ENCODE data around the gene SCUBE2. TPM values are rescaled to one million over a fixed set of nuclear protein-coding genes. Genes with fewer than 3 reads are reported as not detected.
A peak's percentile ranks its signal among the peaks of the same experiment; 100 is the strongest.
"Not testable (repeated sequence)": the region's sequence is repeated elsewhere in the genome, so short reads cannot be mapped to it uniquely, and the experiment has no call there.

SCUBE2 gene
- total RNA-seq, 2 experiments from 2014 or later = not detected

- peak; percentile 99 for ATAC-seq
- CTCF ChIA-PET = interaction anchor here (0.8 kb wide), 1 partner anchor 154 kb away, joined by 3 read pairs; no protein-coding TSS in a partner anchor
- Mint-ChIP-seq H3K4me3 (no peak overlapping the region), H3K36me3 (ENCODE audit: low read depth) (no peaks in the 10 kb centered on the region), H3K9me3 (ENCODE audit: low read depth) (no peaks in the 10 kb centered on the region), H3K4me1 (peaks cover 5% of the 10 kb centered on the region), H3K27ac (no peak overlapping the region), H3K27me3 (peaks cover 9% of the 10 kb centered on the region)
- DNase-seq = peak; percentile 38
- POLR2A ChIA-PET = no interaction called here
- intact Hi-C loops (cut with DNase I, micrococcal nuclease) = no loop called here
These were observed 107.8 kb downstream of the SCUBE2 start for GRCh38 chr11:8983552-8983951.

GRCh38 chr11:8980485-8980884 lies 110.9 kb downstream of the SCUBE2 start:
- POLR2A ChIA-PET = no interaction called here
- intact Hi-C loops (cut with DNase I, micrococcal nuclease) = no loop called here
- no peaks in the 10 kb centered on the region for H3K36me3 Mint-ChIP-seq (ENCODE audit: low read depth)

GRCh38 chr11:8979365-8979764 lies 112.0 kb downstream of the SCUBE2 start:
- CTCF ChIA-PET; H3K27ac Mint-ChIP-seq; H3K4me3 Mint-ChIP-seq; H3K9me3 Mint-ChIP-seq (ENCODE audit: low read depth); intact Hi-C loops (cut with DNase I, micrococcal nuclease); ATAC-seq; DNase-seq; H3K4me1 Mint-ChIP-seq; H3K36me3 Mint-ChIP-seq (ENCODE audit: low read depth); H3K27me3 Mint-ChIP-seq; POLR2A ChIA-PET: not testable (repeated sequence)

More at GRCh38 chr11:8980485-8980884, 110.9 kb downstream of the SCUBE2 start:
- Mint-ChIP-seq H3K9me3 (ENCODE audit: low read depth) (no peaks in the 10 kb centered on the region), H3K27me3 (peaks cover 2% of the 10 kb centered on the region), H3K27ac (no peak overlapping the region), H3K4me1 (peaks cover 5% of the 10 kb centered on the region), H3K4me3 (no peak overlapping the region)
- ATAC-seq (no peak), DNase-seq (no peak)
- CTCF ChIA-PET = interaction anchor here (0.5 kb wide), 1 partner anchor 318 kb away, joined by 3 read pairs; no protein-coding TSS in a partner anchor

GRCh38 chr11:8973121-8973520 lies 118.3 kb downstream of the SCUBE2 start:
- no peak for ATAC-seq
- H3K27me3 Mint-ChIP-seq = no peaks in the 10 kb centered on the region
- H3K27ac Mint-ChIP-seq = no peak overlapping the region
- intact Hi-C loops (cut with DNase I, micrococcal nuclease) = no loop called here
- H3K36me3 Mint-ChIP-seq (ENCODE audit: low read depth) = no peaks in the 10 kb centered on the region
- CTCF ChIA-PET = interaction anchor here (0.7 kb wide), 1 partner anchor 13 kb away, joined by 3 read pairs; no protein-coding TSS in a partner anchor
- H3K4me3 Mint-ChIP-seq = no peak overlapping the region
- POLR2A ChIA-PET = no interaction called here
- H3K4me1 Mint-ChIP-seq = no peaks in the 10 kb centered on the region
- no peaks in the 10 kb centered on the region for H3K9me3 Mint-ChIP-seq (ENCODE audit: low read depth)
- no peak for DNase-seq

GRCh38 chr11:8971924-8972316 lies 119.5 kb downstream of the SCUBE2 start:
- intact Hi-C loops (cut with DNase I, micrococcal nuclease) = no loop called here
- Mint-ChIP-seq H3K27ac (no peak overlapping the region), H3K9me3 (ENCODE audit: low read depth) (no peaks in the 10 kb centered on the region), H3K4me1 (no peaks in the 10 kb centered on the region), H3K36me3 (ENCODE audit: low read depth) (no peaks in the 10 kb centered on the region), H3K4me3 (no peak overlapping the region), H3K27me3 (no peaks in the 10 kb centered on the region)
- ChIA-PET CTCF (no interaction called here), POLR2A (interaction anchor here (0.7 kb wide), 1 partner anchor 19 kb away, joined by 3 read pairs; no protein-coding TSS in a partner anchor)
- DNase-seq = no peak
- no peak for ATAC-seq

- ChIA-PET POLR2A (interaction anchor here (0.7 kb wide), 1 partner anchor 18 kb away, joined by 3 read pairs; no protein-coding TSS in a partner anchor), CTCF (interaction anchor here (0.6 kb wide), 1 partner anchor 104 kb away, joined by 4 read pairs; no protein-coding TSS in a partner anchor)
- no peaks in the 10 kb centered on the region for H3K9me3 Mint-ChIP-seq (ENCODE audit: low read depth)
- no peak overlapping the region for H3K4me3 Mint-ChIP-seq
- intact Hi-C loops (cut with DNase I, micrococcal nuclease) = no loop called here
- no peak overlapping the region for H3K27ac Mint-ChIP-seq
- no peaks in the 10 kb centered on the region for H3K4me1 Mint-ChIP-seq
- no peaks in the 10 kb centered on the region for H3K27me3 Mint-ChIP-seq
- ATAC-seq (no peak), DNase-seq (no peak)
- H3K36me3 Mint-ChIP-seq (ENCODE audit: low read depth) = no peaks in the 10 kb centered on the region
These were observed 120.0 kb downstream of the SCUBE2 start for GRCh38 chr11:8971196-8971923.

Small RNA genes lying within 50 kb of the gene (microRNA-seq; reads per million reads assigned to microRNA genes)
- gene MIR5691 (ENCODE audit: borderline replicate concordance) = not detected

Other genes starting within 250 kb of the SCUBE2 start
- gene AKIP1, start 180.4 kb downstream of the SCUBE2 start, total RNA-seq = 10 to 100 TPM; 29.8 to 32.2 TPM
- gene C11orf16, start 158.7 kb downstream of the SCUBE2 start, total RNA-seq = not detected
- not detected for gene ASCL3, start 148.6 kb downstream of the SCUBE2 start, total RNA-seq
- gene TMEM9B, start 127.2 kb downstream of the SCUBE2 start, total RNA-seq = 10 to 100 TPM in 1 of 2 experiments, 1 to 10 TPM in 1; 9.9 to 13.1 TPM
- 1 to 10 TPM; 2.1 to 2.2 TPM for gene NRIP3, start 87.6 kb downstream of the SCUBE2 start, total RNA-seq
- 10 to 100 TPM; 43.6 to 62.6 TPM for gene DENND5A, start 173.8 kb upstream of the SCUBE2 start, total RNA-seq
- 10 to 100 TPM; 20.2 to 29.3 TPM for gene TMEM41B, start 223.0 kb upstream of the SCUBE2 start, total RNA-seq